HEK293T (cell line): ENCODE data around the gene SPA17.

Source experiments
- CTCF ChIA-PET: fragments of 350-600 bp; formaldehyde crosslinking; extraction: SDS; loops from one replicate; lab custom pipeline; 2021; ENCODE audit warnings: antibody characterized with exemption, inconsistent platforms; lab: Yijun Ruan, JAX
- POLR2A ChIA-PET: fragments of 350-600 bp; formaldehyde crosslinking; extraction: SDS; loops from one replicate; lab custom pipeline; 2020; ENCODE audit warnings: antibody characterized with exemption, inconsistent platforms; lab: Yijun Ruan, JAX
- DNase-seq: peaks from one replicate; pipeline ENCODE4 v3.0.0; 2012; ENCODE audit warnings: mixed read lengths; ENCODE audit errors: extremely low spot score
- ARNT ChIP-seq: fragments of 450-650 bp; IDR thresholded peaks from 2 replicates; pipeline ENCODE4 v1.6.1; 2017; ENCODE audit warnings: mild to moderate bottlenecking
- BHLHE40 ChIP-seq: fragments of 450-650 bp; IDR thresholded peaks from 2 replicates; pipeline ENCODE4 v1.6.1; 2016; ENCODE audit warnings: mild to moderate bottlenecking, moderate library complexity, borderline replicate concordance
- CTBP1 ChIP-seq: fragments of 450-650 bp; IDR thresholded peaks from 2 replicates; pipeline ENCODE4 v1.6.1; 2016; ENCODE audit warnings: borderline replicate concordance
- ELF4 ChIP-seq: fragments of 450-650 bp; IDR thresholded peaks from 2 replicates; pipeline ENCODE4 v1.6.1; 2017; ENCODE audit warnings: antibody characterized with exemption
- FOXA1 ChIP-seq: fragments of 450-650 bp; IDR thresholded peaks from 2 replicates; pipeline ENCODE4 v1.6.1; 2016; ENCODE audit warnings: mild to moderate bottlenecking
- FOXK2 ChIP-seq: fragments of 450-650 bp; IDR thresholded peaks from 2 replicates; pipeline ENCODE4 v1.6.1; 2016; ENCODE audit warnings: mild to moderate bottlenecking
- FOXM1 ChIP-seq: fragments of 450-650 bp; IDR thresholded peaks from 2 replicates; pipeline ENCODE4 v1.6.1; 2017; ENCODE audit warnings: mild to moderate bottlenecking, borderline replicate concordance
- HDGF ChIP-seq: fragments of 450-650 bp; IDR thresholded peaks from 2 replicates; pipeline ENCODE4 v1.6.1; 2017; ENCODE audit warnings: antibody characterized with exemption, borderline replicate concordance
- L3MBTL2 ChIP-seq: fragments of 450-650 bp; conservative IDR thresholded peaks from 2 replicates; pipeline ENCODE4 v1.6.1; 2016; ENCODE audit warnings: mild to moderate bottlenecking
- LEF1 ChIP-seq: fragments of 450-650 bp; IDR thresholded peaks from 2 replicates; pipeline ENCODE4 v1.6.1; 2017; ENCODE audit warnings: mild to moderate bottlenecking, borderline replicate concordance
- NFRKB ChIP-seq: fragments of 450-650 bp; IDR thresholded peaks from 2 replicates; pipeline ENCODE4 v1.6.1; 2016; ENCODE audit warnings: mild to moderate bottlenecking, moderate library complexity
- PKNOX1 ChIP-seq: fragments of 450-650 bp; IDR thresholded peaks from 2 replicates; pipeline ENCODE4 v1.6.1; 2016
- SP1 ChIP-seq: fragments of 450-650 bp; IDR thresholded peaks from 2 replicates; pipeline ENCODE4 v1.6.1; 2017
- SUZ12 ChIP-seq: fragments of 450-650 bp; IDR thresholded peaks from 2 replicates; pipeline ENCODE4 v1.6.1; 2016; ENCODE audit warnings: mild to moderate bottlenecking
- TARDBP ChIP-seq: fragments of 450-650 bp; IDR thresholded peaks from 2 replicates; pipeline ENCODE4 v1.6.1; 2016
- ZNF384 ChIP-seq: fragments of 450-650 bp; IDR thresholded peaks from 2 replicates; pipeline ENCODE4 v1.6.1; 2016

SPA17 gene

DNA sequence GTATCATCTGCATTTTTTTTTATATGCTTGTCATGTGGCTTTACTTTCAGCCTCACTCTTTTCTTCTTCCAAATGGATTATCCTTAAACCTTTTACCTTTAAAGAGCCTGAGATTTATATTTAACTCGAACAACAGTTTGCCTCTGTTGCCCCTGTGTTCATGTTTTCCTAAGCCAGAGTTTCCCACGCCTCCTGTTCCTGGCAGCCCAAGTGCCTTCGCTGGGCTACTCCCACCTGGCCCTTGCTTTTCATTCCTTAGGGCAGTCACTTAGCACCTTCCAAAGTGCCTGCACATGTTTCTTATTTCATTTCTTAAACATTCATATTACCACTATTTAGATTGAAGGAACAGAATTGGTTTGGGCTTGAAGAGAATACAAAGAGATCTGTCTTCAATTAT, 37.8 kb upstream of the SPA17 start:
- no peak for DNase-seq
- POLR2A ChIA-PET, result no interaction called here
- TF ChIP-seq CTBP1 (no peak), PKNOX1 (no peak), ARNT (no peak), SUZ12 (no peak), L3MBTL2 (no peak), BHLHE40 (no peak), NFRKB (no peak), FOXA1 (no peak), FOXM1 (no peak), SP1 (no peak), ELF4 (no peak), ZNF384 (no peak), LEF1 (no peak), HDGF (no peak), TARDBP (no peak), FOXK2 (no peak)
- CTCF ChIA-PET, result interaction anchor here (0.8 kb wide), 1 partner anchor 9 kb away, joined by 3 read pairs; no protein-coding TSS in a partner anchor

DNA sequence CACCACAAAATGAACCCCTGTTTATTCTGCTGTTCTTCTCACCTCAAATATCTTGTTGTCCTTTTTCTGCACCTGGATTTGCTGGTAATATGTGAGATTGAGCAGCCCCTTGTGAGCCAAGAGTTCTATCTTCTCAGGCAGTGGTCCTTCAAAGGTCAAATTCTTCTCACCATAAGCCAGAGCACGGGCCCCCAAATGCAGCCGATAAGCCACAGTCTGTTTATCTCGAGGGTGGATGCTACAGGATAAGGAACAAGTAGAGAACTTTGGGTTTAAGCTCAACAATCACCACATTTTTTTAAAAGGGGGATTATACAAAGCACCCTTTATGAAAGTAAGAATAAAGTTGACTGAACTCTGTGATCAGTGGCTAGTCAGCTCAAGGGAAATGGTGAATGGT, 35.2 kb upstream of the SPA17 start:
- CTCF ChIA-PET, result no interaction called here
- POLR2A ChIA-PET, result interaction anchor here (1.0 kb wide), 2 partner anchors 16 to 34 kb away, joined by 3 read pairs; partner anchors contain the start of gene TBRG1

GRCh38 chr11:124639186-124639585, 34.5 kb upstream of the SPA17 start:
- ChIA-PET CTCF (interaction anchor here (0.6 kb wide), 1 partner anchor 9 kb away, joined by 3 read pairs; no protein-coding TSS in a partner anchor), POLR2A (interaction anchor here (1.0 kb wide), 1 partner anchor 17 kb away, joined by 3 read pairs; the partner anchor contains the start of gene TBRG1)
- TF ChIP-seq TARDBP (no peak), SUZ12 (no peak), CTBP1 (no peak), HDGF (no peak), PKNOX1 (no peak), BHLHE40 (no peak), L3MBTL2 (no peak), NFRKB (no peak), LEF1 (no peak), FOXA1 (no peak), FOXK2 (no peak), FOXM1 (no peak), ZNF384 (no peak), ELF4 (no peak), ARNT (no peak), SP1 (no peak)
- no peak for DNase-seq

More for the DNA sequence above, 35.2 kb upstream of the SPA17 start:
- DNase-seq, result no peak
- TF ChIP-seq TARDBP (no peak), LEF1 (no peak), L3MBTL2 (no peak), FOXA1 (no peak), SP1 (no peak), ARNT (no peak), NFRKB (no peak), ZNF384 (no peak), HDGF (no peak), BHLHE40 (no peak), ELF4 (no peak), CTBP1 (no peak), FOXM1 (no peak), FOXK2 (no peak), PKNOX1 (no peak), SUZ12 (no peak)

- TF ChIP-seq SUZ12 (no peak), L3MBTL2 (no peak), ARNT (no peak), ZNF384 (no peak), CTBP1 (no peak), ELF4 (no peak), LEF1 (no peak), PKNOX1 (no peak), BHLHE40 (no peak), NFRKB (no peak), TARDBP (no peak), SP1 (no peak)
- DNase-seq, result no peak
- POLR2A ChIA-PET, result interaction anchor here (0.7 to 0.8 kb wide), 2 partner anchors 18 to 236 kb away, joined by 3 read pairs; partner anchors contain the start of gene TBRG1
- CTCF ChIA-PET, result interaction anchor here (0.9 kb wide), 1 partner anchor 106 kb away, joined by 3 read pairs; no protein-coding TSS in a partner anchor
Observed at GRCh38 chr11:124640666-124641065, 33.0 kb upstream of the SPA17 start.

DNA sequence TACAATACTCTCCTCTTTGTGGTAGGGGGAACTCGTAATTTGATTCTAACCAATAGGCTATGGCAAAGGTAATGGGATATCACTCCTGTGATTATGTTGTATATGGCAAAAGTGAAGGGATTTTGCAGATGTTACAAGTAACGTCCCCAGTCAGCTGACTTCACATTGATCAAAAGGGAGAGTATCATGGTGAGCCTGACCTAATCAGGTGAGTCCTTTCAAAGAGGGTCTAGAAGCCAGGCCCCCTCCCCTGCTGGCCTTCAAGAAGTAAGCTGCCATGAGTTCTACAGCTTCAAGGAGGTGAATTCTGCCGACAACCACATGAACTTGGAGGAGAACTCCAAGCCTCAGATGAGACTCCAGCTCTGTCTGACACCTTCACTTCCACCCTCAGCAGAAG, 31.1 kb upstream of the SPA17 start:
- POLR2A ChIA-PET, result interaction anchor here (0.6 to 1.0 kb wide), 2 partner anchors 20 to 311 kb away, joined by 3 read pairs; partner anchors contain the start of genes CCDC15 and TBRG1
- DNase-seq, result no peak
- CTCF ChIA-PET, result interaction anchor here (0.8 kb wide), 1 partner anchor 1381 kb away, joined by 3 read pairs; no protein-coding TSS in a partner anchor
- TF ChIP-seq PKNOX1 (no peak), FOXK2 (no peak), SP1 (no peak), CTBP1 (no peak), NFRKB (no peak), ZNF384 (no peak), FOXM1 (no peak), LEF1 (no peak), BHLHE40 (no peak), SUZ12 (no peak), FOXA1 (no peak), ARNT (no peak), HDGF (no peak), ELF4 (no peak), TARDBP (no peak), L3MBTL2 (no peak)
